Stomach (tissue), 9 donors: Measurements from ENCODE around the gene REG1A. TPM values are rescaled to one million over a fixed set of nuclear protein-coding genes. Genes with fewer than 3 reads are reported as not detected.

Source experiments
- DNase-seq, 2 donors: peaks; one replicate each; pipeline versions ENCODE4 v3.0.0 to v3.0.0-alpha.2; 2013 to 2019
- H3K27ac ChIP-seq, 5 donors: fragments of 200-600 bp in 4 of 5; sonication (generic) in 4 of 5; one replicate each; pipeline ENCODE4 v1.5.1; 2013 to 2019; ENCODE audit warnings: mild to moderate bottlenecking in 1 of 5, moderate library complexity in 1 of 5
- H3K27me3 ChIP-seq, 3 donors: fragments of 200-600 bp; sonication (generic); one replicate each; pipeline ENCODE4 v1.5.1; 2017 to 2019; ENCODE audit warnings: mixed run types in 1 of 3
- H3K36me3 ChIP-seq, 4 donors: fragments of 200-600 bp; sonication (generic); 1 replicate in 3 of 4; 2 replicates in 1 of 4; pipeline ENCODE4 v1.5.1; 2016 to 2019
- H3K4me1 ChIP-seq, 4 donors: fragments of 200-600 bp; sonication (generic); one replicate each; pipeline ENCODE4 v1.5.1; 2016 to 2019
- H3K4me3 ChIP-seq, 4 donors: fragments of 200-600 bp; sonication (generic) in 3 of 4; one replicate each; pipeline ENCODE4 v1.5.1; 2016 to 2019; ENCODE audit warnings: mild to moderate bottlenecking in 1 of 4
- H3K9me3 ChIP-seq, 4 donors: fragments of 200-600 bp; sonication (generic); one replicate each; pipeline ENCODE4 v1.5.1; 2016 to 2019
- CTCF ChIP-seq, 7 experiments: fragments of 450-650 bp in 4 of 7; fragments of 200-600 bp in 3 of 7; sonication (generic) in 3 of 7; IDR thresholded peaks; one replicate each; pipeline ENCODE4 v1.5.1; 2016 to 2019; ENCODE audit warnings: antibody characterized with exemption in 7 of 7, control low read depth in 2 of 7, mild to moderate bottlenecking in 1 of 7
- EP300 ChIP-seq: sonication (generic); formaldehyde crosslinking; IDR thresholded peaks from one replicate; pipeline ENCODE4 v1.6.1; 2017; ENCODE audit warnings: antibody characterized with exemption
- POLR2A ChIP-seq, 4 donors: fragments of 450-650 bp; IDR thresholded peaks; one replicate each; pipeline ENCODE4 v1.6.1; 2016; ENCODE audit warnings: antibody characterized with exemption in 4 of 4, control low read depth in 2 of 4, mild to moderate bottlenecking in 1 of 4, moderate library complexity in 1 of 4
- POLR2AphosphoS5 ChIP-seq, 3 donors: sonication (generic); formaldehyde crosslinking; IDR thresholded peaks; one replicate each; pipeline ENCODE4 v1.6.1; 2016; ENCODE audit warnings: antibody characterized with exemption in 3 of 3
- WGBS, 5 donors: extraction: QIAGEN DNeasy Blood & Tissue Kit in 3 of 5; methylation state at CpG; one replicate each; pipeline versions ENCODE4 v1.1.5 to v1.1.7; 2013 to 2018; 5-methylcytosine and 5-hydroxymethylcytosine counted together
- intact Hi-C: fragments of 100-400 bp; cut with DNase I; formaldehyde crosslinking; loops from one replicate; pipeline ENCODE4 v1.15.1; 2023; ENCODE audit warnings: low total_unique reads
- polyA plus RNA-seq, 3 donors: library from polyadenylated mRNA; stranded (reverse); fragments of 200-250 nt; gene quantifications; one replicate each; pipeline ENCODE4 v1.2.3, GENCODE V29; 2013
- total RNA-seq, 5 donors: library from RNA; depleted of rRNA; stranded (reverse); fragments of >200 nt; gene quantifications; one replicate each; pipeline versions ENCODE4 v1.1.0 to v1.2.3, GENCODE V29; 2014 to 2016
- donor health status: healthy with polysubstance abuse.
- donor health status: Bipolar disorder and iron deficiency.
- donor health status: healthy.

Gene REG1A
- total and polyA plus RNA-seq, 8 donors = 2.3 to 3,714 (median 462) TPM; not detected in 1

GRCh38 chr2:79125721-79125985 lies 5.4 kb downstream of the REG1A start:
- DNase-seq = no peak
- H3K27ac ChIP-seq = no peak overlapping the region
- H3K36me3 ChIP-seq = no peaks in the 10 kb centered on the region
- H3K27me3 ChIP-seq = no peaks in the 10 kb centered on the region
- WGBS, 5 donors = 90 to 96% (median 93%) methylated on average over 3 of the region's 3 CpGs
- H3K9me3 ChIP-seq = no peaks in the 10 kb centered on the region
- no peak for TF ChIP-seq CTCF (IDR thresholded peaks at IDR 0.05)
- TF ChIP-seq EP300 = no peak
- TF ChIP-seq POLR2A (IDR thresholded peaks at IDR 0.05) = no peak
- TF ChIP-seq POLR2AphosphoS5 (IDR thresholded peaks at IDR 0.05) = no peak
- intact Hi-C loops = no loop called here
- H3K4me3 ChIP-seq = no peak overlapping the region
- H3K4me1 ChIP-seq = no peaks in the 10 kb centered on the region

GRCh38 chr2:79128406-79128805 lies 8.1 kb downstream of the REG1A start:
- WGBS, 5 donors = 85 to 93% (median 92%) methylated on average over 3 of the region's 3 CpGs
- no peak overlapping the region for H3K27ac ChIP-seq
- H3K4me3 ChIP-seq = no peak overlapping the region
- H3K27me3 ChIP-seq = no peaks in the 10 kb centered on the region
- no peaks in the 10 kb centered on the region for H3K9me3 ChIP-seq
- H3K4me1 ChIP-seq = peaks cover 0 to 6% (median 0%) of the 10 kb centered on the region in 4 donors
- intact Hi-C loops = no loop called here
- H3K36me3 ChIP-seq = no peaks in the 10 kb centered on the region
- DNase-seq = no peak
- TF ChIP-seq EP300 (no peak), CTCF (IDR thresholded peaks at IDR 0.05) (no peak), POLR2A (IDR thresholded peaks at IDR 0.05) (no peak), POLR2AphosphoS5 (IDR thresholded peaks at IDR 0.05) (no peak)

GRCh38 chr2:79129260-79129659 lies 9.0 kb downstream of the REG1A start:
- Histone ChIP-seq H3K27me3 (no peaks in the 10 kb centered on the region), H3K27ac (no peak overlapping the region), H3K4me1 (peaks cover 0 to 6% (median 0%) of the 10 kb centered on the region in 4 donors), H3K9me3 (no peaks in the 10 kb centered on the region), H3K36me3 (no peaks in the 10 kb centered on the region), H3K4me3 (no peak overlapping the region)
- WGBS, 5 donors = 61 to 81% (median 80%) methylated on average over 6 of the region's 6 CpGs
- no peak for TF ChIP-seq POLR2AphosphoS5 (IDR thresholded peaks at IDR 0.05)
- TF ChIP-seq EP300 = no peak
- TF ChIP-seq POLR2A (IDR thresholded peaks at IDR 0.05) = no peak
- no peak for TF ChIP-seq CTCF (IDR thresholded peaks at IDR 0.05)
- intact Hi-C loops = no loop called here
- no peak for DNase-seq

- Histone ChIP-seq H3K4me3 (no peak overlapping the region), H3K27ac (no peak overlapping the region), H3K4me1 (peaks cover 0 to 6% (median 0%) of the 10 kb centered on the region in 4 donors), H3K9me3 (no peaks in the 10 kb centered on the region), H3K36me3 (no peaks in the 10 kb centered on the region), H3K27me3 (no peaks in the 10 kb centered on the region)
- TF ChIP-seq POLR2A (IDR thresholded peaks at IDR 0.05) (no peak), EP300 (no peak), CTCF (IDR thresholded peaks at IDR 0.05) (no peak), POLR2AphosphoS5 (IDR thresholded peaks at IDR 0.05) (no peak)
- intact Hi-C loops = no loop called here
- DNase-seq = no peak
These were observed 9.5 kb downstream of the REG1A start for GRCh38 chr2:79129804-79130203.
